GM12891 (cell line): ENCODE measurements around the gene RILPL2.

Source experiments
- POLR2A ChIP-seq: IDR thresholded peaks from 2 replicates; pipeline ENCODE4 v1.6.1; 2011; ENCODE audit warnings: low read depth, low read length, control low read depth
- POLR2AphosphoS5 ChIP-seq: IDR thresholded peaks from 2 replicates; pipeline ENCODE4 v1.6.1; 2011; ENCODE audit warnings: low read depth, low read length, control low read depth

DNA sequence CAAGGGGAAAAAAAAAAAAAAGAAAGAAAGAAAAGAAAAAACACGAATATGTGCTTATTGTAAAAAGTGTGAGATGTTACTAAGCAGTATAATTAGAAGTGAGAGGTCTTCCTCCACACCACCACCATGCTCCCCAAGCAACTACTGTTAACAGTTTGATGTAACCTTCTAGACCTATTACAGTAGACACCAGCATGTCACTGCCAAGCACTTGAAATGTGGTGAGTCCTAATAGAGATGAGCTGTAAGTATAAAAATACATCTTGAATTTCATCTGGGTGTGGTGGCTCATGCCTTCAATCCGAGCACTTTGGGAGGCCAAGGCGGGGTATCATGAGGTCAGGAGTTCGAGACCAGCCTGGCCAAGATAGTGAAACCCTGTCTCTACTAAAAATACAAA, 13.4 kb upstream of the RILPL2 start:
- TF ChIP-seq POLR2AphosphoS5, result no peak
- TF ChIP-seq POLR2A, result no peak
